Nucleus accumbens (tissue), 56 donors: Measurements from ENCODE around the gene ADRB2.

ENCODE experiments used
- DNase-seq, 56 donors: peaks; one replicate each; lab custom pipeline; 2025; lab: John Stamatoyannopoulos, UW

Gene ADRB2

DNA sequence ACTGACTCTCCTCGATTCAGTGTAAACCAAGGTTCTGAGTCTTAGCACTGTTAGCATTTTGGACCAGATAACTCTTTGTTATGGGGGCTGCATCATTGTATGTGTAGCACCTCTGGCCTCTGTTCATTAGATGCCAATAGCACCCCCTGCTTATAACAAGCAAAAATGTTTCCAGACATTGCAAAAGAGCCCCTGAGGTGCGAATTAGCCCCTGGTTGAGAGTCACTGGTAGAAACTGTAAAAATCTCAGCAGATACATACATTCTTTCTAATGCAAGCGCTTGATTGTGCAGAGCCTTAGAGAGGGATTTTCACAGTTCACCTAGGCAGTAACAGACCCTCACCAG lies 2.8 kb downstream of the ADRB2 start:
- DNase-seq = no peak

DNA sequence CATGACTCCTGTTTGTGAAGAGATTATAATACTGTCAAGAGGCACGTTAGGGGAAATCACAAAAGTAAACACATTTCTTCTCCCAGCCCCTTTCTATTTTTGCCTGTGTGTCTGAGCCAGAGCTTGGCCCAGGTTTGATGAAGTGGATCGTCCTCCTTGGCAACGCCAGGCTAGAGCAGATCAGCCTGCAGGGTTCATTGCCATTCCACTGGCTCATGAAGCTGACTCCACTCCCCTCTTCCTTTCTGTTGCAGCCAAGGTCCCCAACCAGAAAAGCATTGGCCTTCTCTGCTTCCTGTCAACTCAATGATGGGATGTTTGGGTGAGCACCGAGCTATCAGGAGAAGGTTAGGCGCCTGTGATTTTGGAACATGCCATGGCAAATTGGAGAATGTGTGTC lies 3.3 kb downstream of the ADRB2 start:
- no peak for DNase-seq

- DNase-seq = no peak
Measured at GRCh38 chr5:148830211-148830610, 3.8 kb downstream of the ADRB2 start.

DNA sequence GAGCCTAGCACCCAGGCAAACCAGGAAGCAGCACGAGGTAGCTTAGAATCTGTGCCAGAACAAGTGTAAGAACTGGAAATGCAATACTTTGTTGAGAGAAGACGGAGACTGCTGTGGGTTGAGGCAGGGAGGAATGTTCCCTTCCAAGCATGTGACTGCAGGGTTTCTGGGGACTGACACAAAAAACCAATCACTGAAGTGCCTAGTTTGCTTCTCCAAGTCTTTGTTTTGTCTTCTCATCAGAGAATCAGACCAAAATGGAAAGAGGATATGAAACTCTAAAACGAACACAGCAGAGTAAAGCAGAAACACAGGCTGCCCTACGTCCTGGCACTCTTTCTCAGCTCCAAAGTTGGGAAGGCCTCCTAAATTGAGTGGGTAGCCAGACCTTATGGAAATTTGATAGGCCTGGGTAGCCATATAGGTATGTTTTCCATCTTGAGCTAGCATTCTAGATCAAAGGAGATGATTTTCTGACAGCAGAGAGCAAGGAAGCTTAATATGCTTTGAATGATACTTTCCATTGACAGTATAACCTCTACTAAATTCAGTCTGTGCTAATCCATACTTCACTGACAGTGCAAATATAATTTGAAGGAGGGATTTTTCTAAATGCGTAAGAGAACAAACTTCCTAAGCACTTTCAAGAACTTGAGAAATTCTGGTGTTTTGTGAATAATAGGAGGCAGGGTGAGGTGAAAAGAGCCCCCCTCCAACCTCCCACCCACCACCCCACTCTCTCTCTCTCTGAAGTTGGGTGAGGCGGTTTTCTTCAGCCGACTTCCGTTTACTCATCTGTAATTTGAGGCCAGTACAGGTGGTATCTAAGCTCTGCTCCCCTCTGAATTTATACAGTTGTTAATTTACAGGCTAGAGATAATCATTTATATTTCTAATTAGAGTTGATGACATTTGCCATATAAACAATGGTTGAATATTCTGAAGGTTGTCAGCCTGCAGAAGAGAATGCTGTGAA lies 5.5 kb downstream of the ADRB2 start:
- peak in 13 of 56 donors; percentile 4 to 41 (median 18) for DNase-seq

GRCh38 chr5:148833122-148833521 lies 6.7 kb downstream of the ADRB2 start:
- no peak for DNase-seq

GRCh38 chr5:148833925-148834324 lies 7.5 kb downstream of the ADRB2 start:
- no peak for DNase-seq

GRCh38 chr5:148834689-148835088 lies 8.3 kb downstream of the ADRB2 start:
- DNase-seq = no peak

DNA sequence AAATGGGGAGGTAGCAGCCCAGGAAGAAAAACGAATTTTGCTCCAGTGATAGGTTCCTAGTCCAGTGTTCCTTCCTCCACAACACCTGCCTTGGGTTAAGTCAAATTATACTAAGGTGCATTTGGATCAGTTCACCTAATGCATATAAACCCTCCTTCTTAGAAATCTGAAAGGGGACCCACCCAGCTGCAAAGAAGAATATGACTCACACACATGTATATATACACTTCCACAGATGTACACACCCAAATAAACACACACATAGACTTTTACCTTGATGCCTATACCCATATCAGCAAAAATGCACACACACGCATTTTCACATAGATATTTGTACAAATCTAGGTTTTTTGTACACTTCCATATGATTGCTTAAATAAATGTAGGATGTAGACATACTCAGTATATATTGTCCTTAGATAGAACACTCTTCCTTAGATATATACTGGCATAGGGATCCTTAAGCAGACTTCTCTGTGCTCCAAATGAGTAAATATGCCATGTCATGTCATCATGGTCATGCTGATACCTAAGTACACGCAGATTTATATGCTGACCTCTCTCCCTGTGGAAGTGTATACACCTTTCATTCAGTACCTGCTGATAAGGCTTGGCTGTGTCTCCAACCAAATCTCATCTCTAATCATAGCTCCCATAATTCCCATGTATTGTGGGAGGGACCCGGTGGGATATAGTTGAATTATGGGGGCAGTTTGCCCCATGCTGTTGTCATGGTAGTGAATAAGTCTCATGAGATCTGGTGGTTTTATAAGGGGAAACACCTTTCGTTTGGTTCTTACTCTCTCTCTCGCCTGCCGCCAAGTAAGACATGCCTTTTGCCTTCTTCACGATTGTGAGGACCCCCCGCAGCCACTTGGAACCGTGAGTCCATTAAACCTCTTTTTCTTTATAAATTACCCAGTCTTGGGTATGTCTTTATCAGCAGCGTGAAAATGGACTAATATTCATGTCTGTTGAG lies 10.2 kb downstream of the ADRB2 start:
- no peak for DNase-seq

- DNase-seq = no peak
Measured at GRCh38 chr5:148837383-148837782, 11.0 kb downstream of the ADRB2 start.

DNA sequence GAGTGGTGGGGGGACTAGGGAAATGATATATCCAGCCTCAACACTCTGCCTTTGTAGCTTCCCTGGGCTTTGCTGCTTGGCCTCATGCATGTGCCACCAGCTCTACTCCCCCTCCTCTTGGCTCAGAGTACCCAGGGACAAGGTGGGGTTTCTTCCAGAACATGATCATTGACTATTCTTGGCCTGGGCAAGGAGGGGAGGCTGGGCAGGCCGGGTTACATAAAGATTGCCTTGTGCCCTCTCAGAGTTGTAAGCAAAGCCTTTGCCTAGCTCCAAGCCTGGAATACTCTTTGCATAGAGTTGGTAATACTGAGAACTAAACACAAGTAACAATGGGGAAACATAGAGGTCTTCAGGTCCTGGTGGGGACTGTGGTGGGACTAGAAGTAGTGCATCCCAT lies 11.9 kb downstream of the ADRB2 start:
- no peak for DNase-seq

GRCh38 chr5:148839960-148840359 lies 13.5 kb downstream of the ADRB2 start:
- no peak for DNase-seq

DNA sequence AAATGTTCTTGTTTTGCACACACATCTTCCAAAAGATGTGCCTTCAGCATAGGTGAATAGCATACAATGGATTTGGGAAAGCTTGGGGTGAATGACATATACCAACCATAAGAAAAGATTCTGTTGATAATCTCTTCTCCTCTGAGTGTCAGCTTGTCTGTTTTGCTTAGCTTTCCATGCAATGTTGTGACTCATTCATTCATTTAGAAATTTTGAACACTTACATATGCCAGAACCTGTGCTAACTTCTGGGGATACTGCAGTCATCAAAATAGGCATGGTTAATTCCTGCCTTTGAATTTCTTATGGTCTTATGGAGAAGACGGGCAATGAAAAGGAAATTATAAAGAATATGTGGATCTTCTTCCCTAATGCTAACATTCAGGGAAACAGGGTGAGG lies 14.1 kb downstream of the ADRB2 start:
- DNase-seq = no peak

- no peak for DNase-seq
Measured at GRCh38 chr5:148841519-148841918, 15.1 kb downstream of the ADRB2 start.

- DNase-seq = no peak
Measured at GRCh38 chr5:148842161-148842560, 15.8 kb downstream of the ADRB2 start.

- DNase-seq = no peak
Measured at GRCh38 chr5:148843510-148844318, 17.3 kb downstream of the ADRB2 start.

GRCh38 chr5:148844433-148845280 lies 18.2 kb downstream of the ADRB2 start:
- no peak for DNase-seq

DNA sequence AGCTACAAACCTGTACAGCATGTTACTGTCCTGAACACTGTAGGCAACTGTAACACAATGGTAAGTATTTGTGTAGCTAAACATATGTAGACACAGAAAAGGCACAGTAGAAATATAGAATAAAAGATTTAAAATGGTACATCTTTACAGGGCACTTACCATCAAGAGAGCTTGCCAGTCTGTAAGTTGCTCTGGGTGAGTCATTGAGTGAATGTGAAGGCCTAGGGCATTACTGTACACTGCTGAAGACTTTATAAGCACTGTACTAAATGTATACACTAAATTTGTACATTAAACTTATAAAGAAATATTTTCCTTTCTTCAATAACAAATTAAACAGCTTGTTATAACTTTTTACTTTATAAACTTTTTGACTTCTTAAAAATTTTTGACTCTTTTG lies 20.5 kb downstream of the ADRB2 start:
- DNase-seq = no peak

- no peak for DNase-seq
Measured at GRCh38 chr5:148847456-148847855, 21.0 kb downstream of the ADRB2 start.

- no peak for DNase-seq
Measured at GRCh38 chr5:148848393-148849031, 22.1 kb downstream of the ADRB2 start.
